CD8-positive, alpha-beta memory T cell (primary cell): ENCODE measurements around the gene DOCK4. TPM values are rescaled to one million over a fixed set of nuclear protein-coding genes. Genes with fewer than 3 reads are reported as not detected.
"Not testable (repeated sequence)": the region's sequence is repeated elsewhere in the genome, so short reads cannot be mapped to it uniquely, and the experiment has no call there.

Experiments used
- CTCF ChIA-PET: fragments of 350-600 bp; sonication (Branson Sonifier 250); formaldehyde crosslinking; loops from one replicate; lab custom pipeline; 2021; ENCODE audit warnings: antibody characterized with exemption; lab: Charles Lee
- POLR2A ChIA-PET: fragments of 350-600 bp; sonication (Branson Sonifier 250); formaldehyde crosslinking; loops from one replicate; lab custom pipeline; 2021; ENCODE audit warnings: antibody characterized with exemption; lab: Charles Lee
- DNase-seq, 5 donors: peaks; one replicate each; pipeline versions ENCODE4 v3.0.0 to v3.0.0-alpha.2; 2020 to 2022; ENCODE audit warnings: mixed read lengths in 1 of 5
- H3K27ac ChIP-seq: one replicate; pipeline ENCODE4 v1.7.0; 2013; ENCODE audit warnings: low read depth, mild to moderate bottlenecking, low read length, moderate library complexity
- H3K27me3 ChIP-seq: 2 replicates; pipeline ENCODE4 v1.7.0; 2013; ENCODE audit warnings: low read length, mild to moderate bottlenecking; ENCODE audit not compliant: insufficient read depth, poor library complexity, severe bottlenecking
- H3K36me3 ChIP-seq: 2 replicates; pipeline ENCODE4 v1.7.0; 2013; ENCODE audit warnings: mild to moderate bottlenecking, low read length, moderate library complexity; ENCODE audit not compliant: insufficient read depth
- H3K4me1 ChIP-seq: 2 replicates; pipeline ENCODE4 v1.7.0; 2013; ENCODE audit warnings: mild to moderate bottlenecking, low read length, moderate library complexity; ENCODE audit not compliant: insufficient read depth
- H3K4me3 ChIP-seq: 2 replicates; pipeline ENCODE4 v1.7.0; 2013; ENCODE audit warnings: mild to moderate bottlenecking, low read length
- H3K9me3 ChIP-seq: 2 replicates; pipeline ENCODE4 v1.7.0; 2013; ENCODE audit warnings: mild to moderate bottlenecking, low read length
- H3K27ac Mint-ChIP-seq, 8 donors: one replicate each; pipeline ENCODE4 v1.8.0; 2020 to 2021; ENCODE audit warnings: mixed read lengths in 8 of 8, mild to moderate bottlenecking in 6 of 8, inconsistent platforms in 3 of 8, moderate library complexity in 3 of 8
- H3K27me3 Mint-ChIP-seq, 2 donors: one replicate each; pipeline ENCODE4 v1.8.0; 2020 to 2021; ENCODE audit warnings: mixed read lengths in 2 of 2, mild to moderate bottlenecking in 1 of 2, moderate library complexity in 1 of 2
- H3K36me3 Mint-ChIP-seq, 3 donors: one replicate each; pipeline ENCODE4 v1.8.0; 2020 to 2021; ENCODE audit warnings: mixed read lengths in 3 of 3, inconsistent platforms in 1 of 3, mild to moderate bottlenecking in 1 of 3
- H3K4me1 Mint-ChIP-seq, 3 donors: one replicate each; pipeline ENCODE4 v1.8.0; 2020 to 2021; ENCODE audit warnings: mixed read lengths in 3 of 3, inconsistent platforms in 1 of 3, mild to moderate bottlenecking in 1 of 3
- H3K4me3 Mint-ChIP-seq, 7 donors: one replicate each; pipeline ENCODE4 v1.8.0; 2020 to 2021; ENCODE audit warnings: mixed read lengths in 7 of 7, mild to moderate bottlenecking in 6 of 7, moderate library complexity in 4 of 7, inconsistent platforms in 2 of 7
- H3K9me3 Mint-ChIP-seq, 5 donors: one replicate each; pipeline ENCODE4 v1.8.0; 2020 to 2022; ENCODE audit warnings: mixed read lengths in 5 of 5, mild to moderate bottlenecking in 3 of 5, moderate library complexity in 2 of 5, inconsistent platforms in 1 of 5
- polyA plus RNA-seq: library from polyadenylated mRNA; unstranded; fragments of 300-500 nt; fragmentation: Illumina TruSeq; gene quantifications from one replicate; pipeline ENCODE4 v1.2.3, GENCODE V29; 2021
- total RNA-seq, 2 experiments: library from RNA; stranded (reverse); gene quantifications; one replicate each; pipeline ENCODE4 v1.2.3, GENCODE V29; 2021

Gene DOCK4
- total and polyA plus RNA-seq, 3 experiments from 2014 or later = 1.2 TPM; not detected in 1

DNA sequence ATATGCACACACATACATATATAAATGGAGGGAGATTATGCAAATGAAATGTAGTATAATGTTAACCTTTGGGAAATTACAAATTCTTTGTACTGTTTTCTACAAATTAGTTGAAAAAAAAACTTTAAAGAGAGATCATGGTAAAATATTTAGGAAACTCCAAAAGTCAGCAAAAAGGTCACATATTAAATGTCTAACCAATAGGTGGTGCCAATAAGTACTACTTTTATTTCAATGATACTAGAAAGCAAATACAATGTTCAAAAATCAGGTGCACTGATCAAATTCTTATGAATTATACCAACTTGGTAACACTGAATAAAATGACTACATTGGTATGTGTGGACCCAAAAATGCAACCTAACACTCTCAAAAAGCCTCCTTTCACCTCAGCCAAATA lies 276.9 kb downstream of the DOCK4 start:
- Mint-ChIP-seq H3K9me3 (peaks cover 0 to 3% (median 0%) of the 10 kb centered on the region in 5 donors), H3K4me3 (no peak overlapping the region), H3K4me1 (no peaks in the 10 kb centered on the region), H3K36me3 (peaks cover 0 to 3% (median 0%) of the 10 kb centered on the region in 3 donors), H3K27me3 (peaks cover 0 to 3% of the 10 kb centered on the region in 2 donors), H3K27ac (no peak overlapping the region)
- Histone ChIP-seq H3K9me3 (no peaks in the 10 kb centered on the region), H3K36me3 (no peaks in the 10 kb centered on the region), H3K4me1 (no peaks in the 10 kb centered on the region), H3K4me3 (no peak overlapping the region), H3K27me3 (no peaks in the 10 kb centered on the region), H3K27ac (no peak overlapping the region)
- ChIA-PET POLR2A (no interaction called here), CTCF (no interaction called here)
- no peak for DNase-seq

DNA sequence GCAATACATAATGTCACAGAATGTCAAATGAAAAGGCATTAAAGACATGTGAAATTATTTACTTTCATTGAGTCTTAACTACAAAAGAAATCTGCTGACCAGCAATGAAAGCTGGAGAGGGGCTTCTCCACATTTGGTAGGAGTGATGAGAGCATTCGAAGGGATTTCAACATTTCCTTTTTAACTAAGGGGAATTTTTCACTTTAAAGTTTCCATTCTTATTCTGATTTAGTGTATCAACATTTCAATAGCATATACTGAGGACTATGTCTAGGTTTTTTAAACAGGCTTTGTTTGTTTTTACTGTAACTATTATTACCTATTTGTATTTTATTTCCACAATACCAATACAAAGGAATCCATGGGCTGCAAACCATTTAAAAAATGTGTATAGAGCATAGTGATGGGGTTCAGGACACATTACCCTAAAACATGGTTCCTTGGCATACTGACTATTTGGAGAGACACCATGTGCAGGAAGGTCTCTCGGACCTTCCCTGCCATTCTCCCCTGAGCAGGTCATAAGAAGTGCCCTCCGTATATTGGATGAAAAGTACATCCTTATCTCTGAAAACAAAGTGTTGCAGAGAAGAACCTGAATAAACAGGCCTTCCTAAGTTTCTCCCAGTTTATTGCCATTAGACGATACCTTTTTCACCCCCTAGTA lies 278.7 kb downstream of the DOCK4 start:
- H3K36me3 Mint-ChIP-seq = peaks cover 0 to 3% (median 0%) of the 10 kb centered on the region in 3 donors
- no peaks in the 10 kb centered on the region for H3K4me1 Mint-ChIP-seq
- no peaks in the 10 kb centered on the region for H3K4me1 ChIP-seq

DNA sequence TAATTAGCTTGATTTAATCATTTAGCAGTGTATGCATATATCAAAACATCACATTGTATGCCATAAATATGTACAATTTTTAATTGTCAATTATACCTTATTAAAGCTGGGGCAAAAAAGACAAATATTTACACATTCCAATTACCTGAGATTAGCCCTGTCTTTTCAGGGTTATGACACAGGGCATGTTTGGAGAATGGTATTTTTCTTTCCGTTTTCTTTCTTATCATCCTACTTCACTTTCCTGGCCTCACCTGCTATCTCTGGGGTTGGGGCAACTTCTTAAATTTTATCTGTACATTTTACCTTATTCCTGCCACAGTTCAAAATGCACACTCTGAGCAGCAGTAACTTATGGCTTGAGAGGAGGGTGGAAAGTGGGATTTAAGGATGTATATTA lies 285.9 kb downstream of the DOCK4 start:
- Mint-ChIP-seq H3K4me1 (no peaks in the 10 kb centered on the region), H3K36me3 (peaks cover 0 to 3% (median 0%) of the 10 kb centered on the region in 3 donors), H3K27me3 (no peaks in the 10 kb centered on the region), H3K27ac (no peak overlapping the region), H3K4me3 (no peak overlapping the region), H3K9me3 (peaks cover 0 to 2% (median 0%) of the 10 kb centered on the region in 5 donors)
- no peaks in the 10 kb centered on the region for H3K4me1 ChIP-seq
- no peak overlapping the region for H3K4me3 ChIP-seq
- CTCF ChIA-PET = no interaction called here
- DNase-seq = no peak
- no peak overlapping the region for H3K27ac ChIP-seq
- no peaks in the 10 kb centered on the region for H3K9me3 ChIP-seq
- H3K27me3 ChIP-seq = no peaks in the 10 kb centered on the region
- no peaks in the 10 kb centered on the region for H3K36me3 ChIP-seq
- POLR2A ChIA-PET = no interaction called here

More for the DNA sequence above, 278.7 kb downstream of the DOCK4 start:
- peaks cover 0 to 3% of the 10 kb centered on the region in 2 donors for H3K27me3 Mint-ChIP-seq
- no peaks in the 10 kb centered on the region for H3K9me3 ChIP-seq
- no peak overlapping the region for H3K27ac ChIP-seq
- no peak overlapping the region for H3K4me3 Mint-ChIP-seq
- H3K36me3 ChIP-seq = no peaks in the 10 kb centered on the region
- H3K27me3 ChIP-seq = no peaks in the 10 kb centered on the region
- no peak overlapping the region for H3K4me3 ChIP-seq
- no peak overlapping the region for H3K27ac Mint-ChIP-seq
- peaks cover 0 to 3% (median 0%) of the 10 kb centered on the region in 5 donors for H3K9me3 Mint-ChIP-seq
- no peak for DNase-seq
- POLR2A ChIA-PET = no interaction called here
- CTCF ChIA-PET = no interaction called here

DNA sequence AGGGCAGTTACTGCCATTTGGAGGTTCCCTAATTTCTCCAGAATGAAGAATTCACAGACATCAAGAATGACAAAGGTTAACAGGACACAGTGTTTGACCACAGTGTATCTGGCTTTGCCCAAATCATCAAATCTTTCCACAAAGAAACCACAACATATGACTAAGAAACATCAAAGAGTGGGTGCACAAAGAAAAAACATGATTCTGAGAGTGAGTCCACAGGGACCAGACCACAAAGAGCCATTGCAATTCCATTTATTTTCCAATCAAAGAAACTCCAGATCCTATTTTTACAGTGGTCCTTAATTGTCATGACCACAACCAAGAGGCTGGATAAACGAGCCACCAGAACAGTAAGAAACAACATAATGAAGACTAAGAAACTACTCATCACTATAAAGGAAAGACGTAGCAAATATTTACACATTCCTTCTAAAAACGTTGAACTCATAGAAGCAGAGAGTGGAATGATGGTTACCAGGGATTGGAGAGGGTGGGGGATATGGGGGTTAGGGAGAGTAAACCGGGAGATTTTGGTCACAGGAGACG lies 286.5 kb downstream of the DOCK4 start:
- DNase-seq = no peak
- ChIA-PET CTCF (no interaction called here), POLR2A (no interaction called here)
- no peak overlapping the region for H3K27ac ChIP-seq
- no peaks in the 10 kb centered on the region for H3K4me1 ChIP-seq
- Mint-ChIP-seq H3K4me1 (no peaks in the 10 kb centered on the region), H3K36me3 (peaks cover 0 to under 1% (median 0%) of the 10 kb centered on the region in 3 donors), H3K27ac (no peak overlapping the region), H3K9me3 (peaks cover 0 to 2% (median 0%) of the 10 kb centered on the region in 5 donors), H3K4me3 (no peak overlapping the region), H3K27me3 (no peaks in the 10 kb centered on the region)
- H3K4me3 ChIP-seq = no peak overlapping the region
- no peaks in the 10 kb centered on the region for H3K36me3 ChIP-seq
- H3K27me3 ChIP-seq = no peaks in the 10 kb centered on the region
- no peaks in the 10 kb centered on the region for H3K9me3 ChIP-seq

DNA sequence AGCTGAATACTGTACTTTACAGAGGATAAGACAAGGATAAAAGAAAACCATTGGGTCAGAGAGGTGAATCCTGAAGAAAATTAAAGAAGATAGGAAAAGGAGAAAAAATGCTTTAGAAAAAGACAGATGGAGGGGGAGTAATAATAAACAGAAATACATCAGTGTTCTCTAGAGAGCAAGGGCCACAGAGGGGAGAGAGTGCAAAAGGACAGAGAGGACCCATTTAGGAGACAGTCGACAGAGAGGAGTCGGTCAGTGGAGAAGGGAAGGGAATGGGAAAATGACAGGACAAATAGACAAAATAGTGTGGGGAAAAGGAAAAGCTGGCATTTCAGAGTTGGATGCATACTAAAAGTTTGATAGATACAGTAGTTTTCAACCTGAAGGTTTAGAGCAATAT lies 287.0 kb downstream of the DOCK4 start:
- H3K4me3 Mint-ChIP-seq = no peak overlapping the region

DNA sequence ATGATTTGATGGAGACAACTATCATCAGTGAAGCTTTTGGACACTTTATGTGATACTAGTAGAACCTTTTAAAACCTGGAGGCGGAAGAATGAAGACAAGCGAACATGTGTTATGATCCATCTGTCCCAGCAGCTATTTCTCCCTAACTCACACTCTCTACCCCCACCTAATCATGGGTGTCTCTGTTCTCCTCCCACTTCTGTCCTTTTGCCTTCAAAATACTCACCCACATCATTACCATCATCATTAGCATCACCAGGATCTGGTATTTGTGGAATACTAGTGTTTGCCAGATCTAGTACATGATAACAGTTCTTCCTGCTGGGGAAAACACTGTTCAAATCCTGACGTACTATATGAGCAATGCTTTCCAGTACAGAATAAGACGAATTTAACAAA lies 287.7 kb downstream of the DOCK4 start:
- Histone ChIP-seq H3K9me3 (no peaks in the 10 kb centered on the region), H3K27ac (no peak overlapping the region), H3K36me3 (no peaks in the 10 kb centered on the region), H3K4me3 (no peak overlapping the region), H3K27me3 (no peaks in the 10 kb centered on the region), H3K4me1 (no peaks in the 10 kb centered on the region)
- Mint-ChIP-seq H3K9me3 (peaks cover 0 to 6% (median 0%) of the 10 kb centered on the region in 5 donors), H3K27ac (no peak overlapping the region), H3K4me1 (no peaks in the 10 kb centered on the region), H3K36me3 (no peaks in the 10 kb centered on the region), H3K4me3 (no peak overlapping the region), H3K27me3 (no peaks in the 10 kb centered on the region)
- no peak for DNase-seq
- ChIA-PET POLR2A (no interaction called here), CTCF (no interaction called here)

More for the DNA sequence above, 287.0 kb downstream of the DOCK4 start:
- no peak overlapping the region for H3K27ac ChIP-seq
- no peak overlapping the region for H3K4me3 ChIP-seq
- ChIA-PET CTCF (no interaction called here), POLR2A (no interaction called here)
- no peaks in the 10 kb centered on the region for H3K4me1 Mint-ChIP-seq
- H3K36me3 ChIP-seq = no peaks in the 10 kb centered on the region
- H3K4me1 ChIP-seq = no peaks in the 10 kb centered on the region
- no peak for DNase-seq
- no peaks in the 10 kb centered on the region for H3K27me3 ChIP-seq
- no peaks in the 10 kb centered on the region for H3K27me3 Mint-ChIP-seq
- no peak overlapping the region for H3K27ac Mint-ChIP-seq
- H3K9me3 ChIP-seq = no peaks in the 10 kb centered on the region
- no peaks in the 10 kb centered on the region for H3K36me3 Mint-ChIP-seq
- peaks cover 0 to 4% (median 0%) of the 10 kb centered on the region in 5 donors for H3K9me3 Mint-ChIP-seq

DNA sequence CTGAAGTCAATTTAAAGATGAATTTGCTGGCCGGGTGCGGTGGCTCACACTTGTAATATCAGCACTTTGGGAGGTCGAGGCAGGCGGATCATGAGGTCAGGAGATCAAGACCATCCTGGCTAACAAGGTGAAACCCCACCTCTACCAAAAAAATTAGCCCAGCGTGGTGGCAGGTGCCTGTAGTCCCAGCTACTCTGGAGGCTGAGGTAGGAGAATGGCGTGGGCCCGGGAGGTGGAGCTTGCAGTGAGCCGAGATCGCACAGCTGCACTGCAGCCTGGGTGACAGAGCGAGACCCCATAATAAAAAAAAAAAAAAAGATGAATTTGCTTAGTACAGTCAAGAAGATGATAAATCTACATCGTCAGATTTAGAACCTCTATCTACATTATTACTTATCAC lies 288.8 kb downstream of the DOCK4 start:
- H3K36me3 Mint-ChIP-seq, H3K4me3 ChIP-seq, DNase-seq, POLR2A ChIA-PET, H3K4me3 Mint-ChIP-seq, CTCF ChIA-PET, H3K27me3 Mint-ChIP-seq, H3K9me3 Mint-ChIP-seq, H3K27ac Mint-ChIP-seq, H3K9me3 ChIP-seq, H3K4me1 ChIP-seq, H3K27me3 ChIP-seq, H3K4me1 Mint-ChIP-seq, H3K27ac ChIP-seq, H3K36me3 ChIP-seq: not testable (repeated sequence)

DNA sequence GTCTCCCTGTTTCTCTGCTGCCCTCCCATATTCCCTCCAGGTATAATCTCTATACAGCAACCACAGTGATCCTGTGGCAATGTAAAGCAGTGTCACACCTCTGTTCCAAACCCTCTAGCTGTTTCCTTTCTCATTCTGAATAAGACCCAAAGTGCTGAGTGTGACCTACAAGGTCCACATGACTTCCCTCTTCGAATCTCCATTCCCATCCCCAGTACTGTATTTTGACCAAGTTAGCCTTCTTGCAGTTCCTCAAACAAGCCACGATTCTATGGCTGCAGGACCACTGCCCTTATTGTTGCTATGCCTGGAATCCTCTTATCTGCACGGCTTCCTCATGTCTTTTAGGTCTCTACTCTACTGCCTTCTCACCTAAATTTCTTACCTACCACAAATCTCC lies 291.9 kb downstream of the DOCK4 start:
- no peaks in the 10 kb centered on the region for H3K4me1 Mint-ChIP-seq

More for the DNA sequence above, 291.9 kb downstream of the DOCK4 start:
- H3K9me3 ChIP-seq = no peaks in the 10 kb centered on the region
- peaks cover 0 to 5% (median 0%) of the 10 kb centered on the region in 3 donors for H3K36me3 Mint-ChIP-seq
- H3K27ac Mint-ChIP-seq = no peak overlapping the region
- no peaks in the 10 kb centered on the region for H3K36me3 ChIP-seq
- H3K4me1 ChIP-seq = no peaks in the 10 kb centered on the region
- no peak overlapping the region for H3K4me3 ChIP-seq
- ChIA-PET CTCF (no interaction called here), POLR2A (no interaction called here)
- peaks cover 0 to 6% (median 0%) of the 10 kb centered on the region in 5 donors for H3K9me3 Mint-ChIP-seq
- H3K27ac ChIP-seq = no peak overlapping the region
- peaks cover 0 to 1% of the 10 kb centered on the region in 2 donors for H3K27me3 Mint-ChIP-seq
- H3K27me3 ChIP-seq = no peaks in the 10 kb centered on the region
- no peak overlapping the region for H3K4me3 Mint-ChIP-seq
- no peak for DNase-seq
